GM23248 (cell line): Measurements from ENCODE around the gene KDM1B.

Experiments
- EZH2 ChIP-seq: fragments of 200-600 bp; sonication (generic); IDR thresholded peaks from 2 replicates; pipeline ENCODE4 v1.6.1; 2018; ENCODE audit warnings: antibody characterized with exemption, mild to moderate bottlenecking; ENCODE audit not compliant: insufficient read depth, poor library complexity, severe bottlenecking
- EZH2phosphoT487 ChIP-seq: fragments of 200-600 bp; sonication (generic); IDR thresholded peaks from 2 replicates; pipeline ENCODE4 v1.6.1; 2018; ENCODE audit warnings: antibody characterized with exemption, moderate library complexity, mild to moderate bottlenecking, low read depth; ENCODE audit not compliant: insufficient read depth

GRCh38 chr6:18253635-18254034, 98.4 kb downstream of the KDM1B start:
- TF ChIP-seq EZH2phosphoT487: no peak
- TF ChIP-seq EZH2: no peak
